BE2C (cell line): ENCODE data around the gene ZNF774.

ENCODE experiments used
- DNase-seq: peaks from one replicate; pipeline ENCODE4 v3.0.0-alpha.2; 2020
- H3K27me3 ChIP-seq: fragments of 250-450 bp; sonication (Bioruptor Pico); 2 replicates; pipeline ENCODE4 v1.5.1; 2020; ENCODE audit warnings: mild to moderate bottlenecking
- H3K36me3 ChIP-seq: fragments of 250-450 bp; sonication (Bioruptor Pico); 2 replicates; pipeline ENCODE4 v1.5.1; 2020; ENCODE audit warnings: mild to moderate bottlenecking
- H3K4me1 ChIP-seq: fragments of 250-450 bp; sonication (Bioruptor Pico); 2 replicates; pipeline ENCODE4 v1.5.1; 2020
- H3K4me3 ChIP-seq: 2 replicates; pipeline ENCODE4 v1.5.1; 2011; ENCODE audit warnings: low read depth, low read length
- H3K9me3 ChIP-seq: fragments of 250-450 bp; sonication (Bioruptor Pico); 2 replicates; pipeline ENCODE4 v1.5.1; 2020
- CTCF ChIP-seq: IDR thresholded peaks from 2 replicates; pipeline ENCODE4 v1.5.1; 2012; ENCODE audit warnings: mild to moderate bottlenecking, low read depth, low read length

The ZNF774 gene

GRCh38 chr15:90315278-90315982, 36.7 kb upstream of the ZNF774 start:
- H3K4me3 ChIP-seq = no peak overlapping the region
- no peak for DNase-seq
- H3K27me3 ChIP-seq = no peaks in the 10 kb centered on the region
- H3K4me1 ChIP-seq = no peaks in the 10 kb centered on the region
- no peaks in the 10 kb centered on the region for H3K9me3 ChIP-seq
- H3K36me3 ChIP-seq = no peaks in the 10 kb centered on the region
- TF ChIP-seq CTCF = no peak

GRCh38 chr15:90316139-90316538, 35.9 kb upstream of the ZNF774 start:
- H3K4me3 ChIP-seq = no peak overlapping the region
- no peaks in the 10 kb centered on the region for H3K27me3 ChIP-seq
- no peaks in the 10 kb centered on the region for H3K4me1 ChIP-seq
- H3K36me3 ChIP-seq = no peaks in the 10 kb centered on the region
- no peak for DNase-seq
- TF ChIP-seq CTCF = no peak
- no peaks in the 10 kb centered on the region for H3K9me3 ChIP-seq

GRCh38 chr15:90318591-90318990, 33.5 kb upstream of the ZNF774 start:
- Histone ChIP-seq H3K4me3 (no peak overlapping the region), H3K27me3 (no peaks in the 10 kb centered on the region), H3K4me1 (no peaks in the 10 kb centered on the region), H3K9me3 (no peaks in the 10 kb centered on the region), H3K36me3 (no peaks in the 10 kb centered on the region)
- TF ChIP-seq CTCF = no peak
- DNase-seq = no peak

GRCh38 chr15:90320062-90320884, 31.8 kb upstream of the ZNF774 start:
- no peaks in the 10 kb centered on the region for H3K36me3 ChIP-seq
- H3K4me3 ChIP-seq = 0 out of 2 replicates have a peak overlapping the region, but pooled peaks have one; percentile 10
- peak; percentile 100 for TF ChIP-seq CTCF
- no peaks in the 10 kb centered on the region for H3K9me3 ChIP-seq
- no peaks in the 10 kb centered on the region for H3K4me1 ChIP-seq
- no peaks in the 10 kb centered on the region for H3K27me3 ChIP-seq
- peak; percentile 81 for DNase-seq

- H3K4me3 ChIP-seq = no peak overlapping the region
- no peaks in the 10 kb centered on the region for H3K9me3 ChIP-seq
- no peaks in the 10 kb centered on the region for H3K27me3 ChIP-seq
Observed at GRCh38 chr15:90320885-90321278, 31.2 kb upstream of the ZNF774 start.

More at GRCh38 chr15:90320885-90321278, 31.2 kb upstream of the ZNF774 start:
- H3K36me3 ChIP-seq = no peaks in the 10 kb centered on the region
- TF ChIP-seq CTCF = no peak
- no peak for DNase-seq
- H3K4me1 ChIP-seq = no peaks in the 10 kb centered on the region
